OCI-LY1 (cell line): Measurements from ENCODE around the gene PUM2.

Source experiments
- H2AFZ ChIP-seq: fragments of 200-600 bp; sonication (generic), shearing (Covaris generic); 2 replicates; pipeline ENCODE4 v1.6.0; 2014; ENCODE audit warnings: antibody characterized with exemption, mild to moderate bottlenecking, low read length
- H3F3A ChIP-seq: fragments of 200-600 bp; sonication (generic), shearing (Covaris generic); 2 replicates; pipeline ENCODE4 v1.6.0; 2014; ENCODE audit warnings: mild to moderate bottlenecking, antibody characterized with exemption, low read length, moderate library complexity; ENCODE audit not compliant: insufficient read depth
- H3K27ac ChIP-seq: fragments of 200-600 bp; sonication (generic); 2 replicates; pipeline ENCODE4 v1.5.1; 2014; ENCODE audit warnings: low read length, mixed run types, mild to moderate bottlenecking, low read depth; ENCODE audit not compliant: poor library complexity, severe bottlenecking
- H3K27me3 ChIP-seq: fragments of 200-600 bp; sonication (generic); 2 replicates; pipeline ENCODE4 v1.6.0; 2014; ENCODE audit warnings: antibody characterized with exemption, mild to moderate bottlenecking, low read length, moderate library complexity; ENCODE audit not compliant: insufficient read depth
- H3K36me3 ChIP-seq: fragments of 200-600 bp; sonication (generic); 2 replicates; pipeline ENCODE4 v1.6.1; 2014; ENCODE audit warnings: mild to moderate bottlenecking, antibody characterized with exemption, low read length, moderate library complexity, mixed read lengths; ENCODE audit not compliant: insufficient read depth
- H3K4me1 ChIP-seq: fragments of 200-600 bp; sonication (generic); 2 replicates; pipeline ENCODE4 v1.5.1; 2014; ENCODE audit warnings: mild to moderate bottlenecking, low read length, moderate library complexity; ENCODE audit not compliant: insufficient read depth, severe bottlenecking
- H3K4me2 ChIP-seq: fragments of 200-600 bp; sonication (generic), shearing (Covaris generic); 2 replicates; pipeline ENCODE4 v1.6.1; 2014; ENCODE audit warnings: low read length
- H3K4me3 ChIP-seq: fragments of 200-600 bp; sonication (generic); 2 replicates; pipeline ENCODE4 v1.5.1; 2014; ENCODE audit warnings: low read length, low read depth, mild to moderate bottlenecking, mixed read lengths; ENCODE audit not compliant: poor library complexity, severe bottlenecking
- H3K79me2 ChIP-seq: fragments of 200-600 bp; shearing (Covaris generic); 2 replicates; pipeline ENCODE4 v1.6.1; 2016; ENCODE audit warnings: mixed run types, low read length, mixed read lengths; ENCODE audit not compliant: insufficient read depth
- H3K9ac ChIP-seq: fragments of 200-600 bp; sonication (generic), shearing (Covaris generic); 2 replicates; pipeline ENCODE4 v1.6.1; 2014; ENCODE audit warnings: mild to moderate bottlenecking, low read length, mixed read lengths
- H3K9me2 ChIP-seq: fragments of 200-600 bp; sonication (generic), shearing (Covaris generic); 2 replicates; pipeline ENCODE4 v1.6.1; 2014; ENCODE audit warnings: low read depth, mild to moderate bottlenecking, low read length, mixed read lengths
- H3K9me3 ChIP-seq: fragments of 200-600 bp; shearing (Covaris generic); 2 replicates; pipeline ENCODE4 v1.6.1; 2014; ENCODE audit warnings: low read length, mixed read lengths
- H4K20me1 ChIP-seq: fragments of 200-600 bp; sonication (generic), shearing (Covaris generic); 2 replicates; pipeline ENCODE4 v1.6.0; 2016; ENCODE audit warnings: mild to moderate bottlenecking, low read length; ENCODE audit not compliant: insufficient read depth
- EZH2 ChIP-seq: fragments of 200-600 bp; sonication (generic), shearing (Covaris generic); IDR thresholded peaks from 2 replicates; pipeline ENCODE4 v1.8.0; 2017; ENCODE audit warnings: borderline replicate concordance, mixed run types, mild to moderate bottlenecking, antibody characterized with exemption, low read length, moderate library complexity, mixed read lengths
- TF ChIP-seq, protein P1 (sequence below): fragments of 200-600 bp; sonication (generic), shearing (Covaris generic); IDR thresholded peaks from 2 replicates; pipeline ENCODE4 v1.5.1; 2017; ENCODE audit warnings: mild to moderate bottlenecking, antibody characterized with exemption, low read length, moderate library complexity, mixed read lengths

The PUM2 gene

GRCh38 chr2:20356042-20356441, 5.4 kb upstream of the PUM2 start:
- no peaks in the 10 kb centered on the region for H3F3A ChIP-seq
- no peak overlapping the region for H3K27ac ChIP-seq
- no peak for TF ChIP-seq EZH2
- TF ChIP-seq, protein P1, sequence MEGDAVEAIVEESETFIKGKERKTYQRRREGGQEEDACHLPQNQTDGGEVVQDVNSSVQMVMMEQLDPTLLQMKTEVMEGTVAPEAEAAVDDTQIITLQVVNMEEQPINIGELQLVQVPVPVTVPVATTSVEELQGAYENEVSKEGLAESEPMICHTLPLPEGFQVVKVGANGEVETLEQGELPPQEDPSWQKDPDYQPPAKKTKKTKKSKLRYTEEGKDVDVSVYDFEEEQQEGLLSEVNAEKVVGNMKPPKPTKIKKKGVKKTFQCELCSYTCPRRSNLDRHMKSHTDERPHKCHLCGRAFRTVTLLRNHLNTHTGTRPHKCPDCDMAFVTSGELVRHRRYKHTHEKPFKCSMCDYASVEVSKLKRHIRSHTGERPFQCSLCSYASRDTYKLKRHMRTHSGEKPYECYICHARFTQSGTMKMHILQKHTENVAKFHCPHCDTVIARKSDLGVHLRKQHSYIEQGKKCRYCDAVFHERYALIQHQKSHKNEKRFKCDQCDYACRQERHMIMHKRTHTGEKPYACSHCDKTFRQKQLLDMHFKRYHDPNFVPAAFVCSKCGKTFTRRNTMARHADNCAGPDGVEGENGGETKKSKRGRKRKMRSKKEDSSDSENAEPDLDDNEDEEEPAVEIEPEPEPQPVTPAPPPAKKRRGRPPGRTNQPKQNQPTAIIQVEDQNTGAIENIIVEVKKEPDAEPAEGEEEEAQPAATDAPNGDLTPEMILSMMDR, result no peak
- no peak overlapping the region for H3K9ac ChIP-seq
- H3K36me3 ChIP-seq, result no peaks in the 10 kb centered on the region
- no peaks in the 10 kb centered on the region for H3K9me3 ChIP-seq
- no peak overlapping the region for H2AFZ ChIP-seq
- no peak overlapping the region for H3K4me2 ChIP-seq
- no peaks in the 10 kb centered on the region; the same call in 1 of the 2 replicates for H3K27me3 ChIP-seq
- no peak overlapping the region for H3K4me3 ChIP-seq
- H3K9me2 ChIP-seq, result no peaks in the 10 kb centered on the region
- no peaks in the 10 kb centered on the region for H4K20me1 ChIP-seq
- H3K4me1 ChIP-seq, result peaks cover 13% of the 10 kb centered on the region
- H3K79me2 ChIP-seq, result no peaks in the 10 kb centered on the region

- no peak overlapping the region for H3K4me2 ChIP-seq
- H3K9me3 ChIP-seq, result no peaks in the 10 kb centered on the region
- H3K4me3 ChIP-seq, result no peak overlapping the region
- no peaks in the 10 kb centered on the region for H4K20me1 ChIP-seq
- H2AFZ ChIP-seq, result no peak overlapping the region
- H3K36me3 ChIP-seq, result no peaks in the 10 kb centered on the region
- no peaks in the 10 kb centered on the region for H3F3A ChIP-seq
- H3K27ac ChIP-seq, result no peak overlapping the region
- peaks cover 14% of the 10 kb centered on the region for H3K4me1 ChIP-seq
- TF ChIP-seq EZH2, result no peak
- TF ChIP-seq, protein P1, result no peak
- no peaks in the 10 kb centered on the region for H3K9me2 ChIP-seq
- no peaks in the 10 kb centered on the region for H3K79me2 ChIP-seq
- no peaks in the 10 kb centered on the region; the same call in 1 of the 2 replicates for H3K27me3 ChIP-seq
- H3K9ac ChIP-seq, result no peak overlapping the region
Measured at GRCh38 chr2:20355131-20355530, 4.5 kb upstream of the PUM2 start.

- H3F3A ChIP-seq, result no peaks in the 10 kb centered on the region
- H2AFZ ChIP-seq, result no peak overlapping the region
- peaks cover 23% of the 10 kb centered on the region for H3K4me1 ChIP-seq
- H3K79me2 ChIP-seq, result peaks cover 17% of the 10 kb centered on the region
- no peak for TF ChIP-seq EZH2
- TF ChIP-seq, protein P1, result no peak
- no peak overlapping the region for H3K4me3 ChIP-seq
- peaks cover 7% of the 10 kb centered on the region; the same call in 1 of the 2 replicates for H3K36me3 ChIP-seq
- no peak overlapping the region for H3K27ac ChIP-seq
- peaks cover 3% of the 10 kb centered on the region; the same call in 1 of the 2 replicates for H4K20me1 ChIP-seq
- H3K9me2 ChIP-seq, result no peaks in the 10 kb centered on the region
- no peaks in the 10 kb centered on the region; the same call in 1 of the 2 replicates for H3K27me3 ChIP-seq
- no peak overlapping the region for H3K4me2 ChIP-seq
- H3K9ac ChIP-seq, result no peak overlapping the region
- no peaks in the 10 kb centered on the region for H3K9me3 ChIP-seq
Measured at GRCh38 chr2:20353241-20353992, 2.8 kb upstream of the PUM2 start.
